Breast epithelium (tissue), 4 donors: ENCODE measurements around the gene FOXC2. TPM values are rescaled to one million over a fixed set of nuclear protein-coding genes. Genes with fewer than 3 reads are reported as not detected.

Experiments used
- DNase-seq, 2 donors: peaks; one replicate each; pipeline ENCODE4 v3.0.0-alpha.2; 2019; ENCODE audit warnings: low spot score in 2 of 2
- H3K27ac ChIP-seq, 2 donors: fragments of 200-600 bp; sonication (generic) in 1 of 2; one replicate each; pipeline ENCODE4 v1.5.1; 2016 to 2019; ENCODE audit warnings: mild to moderate bottlenecking in 1 of 2
- H3K27me3 ChIP-seq, 2 donors: fragments of 200-600 bp; sonication (generic) in 1 of 2; one replicate each; pipeline versions ENCODE4 v1.5.1 to v1.6.0; 2017 to 2019; ENCODE audit warnings: control low read depth in 1 of 2, mild to moderate bottlenecking in 1 of 2
- H3K36me3 ChIP-seq: fragments of 200-600 bp; one replicate; pipeline ENCODE4 v1.5.1; 2019
- H3K4me1 ChIP-seq, 2 donors: fragments of 200-600 bp; sonication (generic); one replicate each; pipeline ENCODE4 v1.5.1; 2016 to 2019; ENCODE audit warnings: control low read depth in 1 of 2
- H3K4me3 ChIP-seq, 3 donors: fragments of 200-600 bp; sonication (generic); 1 replicate in 2 of 3; 2 replicates in 1 of 3; pipeline ENCODE4 v1.5.1; 2016 to 2019; ENCODE audit warnings: mild to moderate bottlenecking in 3 of 3, moderate library complexity in 2 of 3
- H3K9me3 ChIP-seq, 2 donors: fragments of 200-600 bp; sonication (generic) in 1 of 2; one replicate each; pipeline ENCODE4 v1.5.1; 2016 to 2019; ENCODE audit warnings: control low read depth in 1 of 2
- CTCF ChIP-seq, 3 donors: fragments of 450-650 bp; IDR thresholded peaks; one replicate each; pipeline ENCODE4 v1.5.1; 2016 to 2017; ENCODE audit warnings: antibody characterized with exemption in 3 of 3, mild to moderate bottlenecking in 3 of 3, moderate library complexity in 3 of 3
- POLR2A ChIP-seq: fragments of 450-650 bp; IDR thresholded peaks from one replicate; pipeline ENCODE4 v1.6.1; 2016; ENCODE audit warnings: antibody characterized with exemption, mild to moderate bottlenecking, moderate library complexity
- POLR2AphosphoS5 ChIP-seq, 3 donors: sonication (generic); formaldehyde crosslinking; IDR thresholded peaks; one replicate each; pipeline ENCODE4 v1.6.1; 2017; ENCODE audit warnings: antibody characterized with exemption in 3 of 3
- intact Hi-C: fragments of 100-400 bp; cut with DNase I; formaldehyde crosslinking; loops from one replicate; pipeline ENCODE4 v1.15.1; 2023; ENCODE audit warnings: low total_unique reads
- total RNA-seq, 3 donors: library from RNA; depleted of rRNA; stranded (reverse); fragments of >200 nt; gene quantifications; one replicate each; pipeline ENCODE4 v1.1.0, GENCODE V29; 2016

FOXC2 gene
- total RNA-seq, 3 donors from 2014 or later: 0.15 to 0.98 (median 0.32) TPM

DNA sequence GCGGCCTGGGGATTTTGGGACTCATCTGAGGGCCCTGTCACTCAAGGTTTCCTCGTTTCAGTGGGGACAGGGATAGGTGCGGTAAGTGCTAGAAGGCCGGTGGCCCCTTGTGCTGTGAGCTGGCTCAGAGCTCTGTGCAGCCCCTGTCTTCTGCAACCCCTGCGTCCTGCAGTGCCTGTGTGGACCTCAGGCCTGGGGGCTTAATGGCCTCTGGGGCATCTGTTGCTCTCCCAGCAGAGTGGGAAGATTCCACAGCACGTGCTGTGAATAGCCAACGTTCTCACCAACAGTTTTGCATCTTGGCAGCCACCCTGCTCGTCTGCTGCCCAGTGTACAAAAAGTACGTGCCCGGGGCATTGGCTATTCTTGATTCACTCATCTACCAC lies 4.9 kb downstream of the FOXC2 start:
- H3K4me1 ChIP-seq: no peaks in the 10 kb centered on the region
- intact Hi-C loops: no loop called here
- peaks cover 3 to 88% of the 10 kb centered on the region in 2 donors for H3K27me3 ChIP-seq
- no peaks in the 10 kb centered on the region for H3K36me3 ChIP-seq
- peak overlapping the region in 2 of 3 donors; percentile 5 to 40 for H3K4me3 ChIP-seq
- DNase-seq: no peak
- H3K27ac ChIP-seq: no peak overlapping the region
- no peak for TF ChIP-seq POLR2A
- no peak for TF ChIP-seq POLR2AphosphoS5 (IDR thresholded peaks at IDR 0.05)
- no peak for TF ChIP-seq CTCF (IDR thresholded peaks at IDR 0.05)
- no peaks in the 10 kb centered on the region for H3K9me3 ChIP-seq

GRCh38 chr16:86572041-86572521 lies 5.5 kb downstream of the FOXC2 start:
- Histone ChIP-seq H3K9me3 (no peaks in the 10 kb centered on the region), H3K36me3 (no peaks in the 10 kb centered on the region), H3K4me3 (no peak overlapping the region), H3K27ac (no peak overlapping the region), H3K27me3 (peaks cover 3 to 88% of the 10 kb centered on the region in 2 donors), H3K4me1 (no peaks in the 10 kb centered on the region)
- DNase-seq: no peak
- no peak for TF ChIP-seq POLR2A
- TF ChIP-seq POLR2AphosphoS5 (IDR thresholded peaks at IDR 0.05): no peak
- TF ChIP-seq CTCF (IDR thresholded peaks at IDR 0.05): no peak
- intact Hi-C loops: no loop called here

DNA sequence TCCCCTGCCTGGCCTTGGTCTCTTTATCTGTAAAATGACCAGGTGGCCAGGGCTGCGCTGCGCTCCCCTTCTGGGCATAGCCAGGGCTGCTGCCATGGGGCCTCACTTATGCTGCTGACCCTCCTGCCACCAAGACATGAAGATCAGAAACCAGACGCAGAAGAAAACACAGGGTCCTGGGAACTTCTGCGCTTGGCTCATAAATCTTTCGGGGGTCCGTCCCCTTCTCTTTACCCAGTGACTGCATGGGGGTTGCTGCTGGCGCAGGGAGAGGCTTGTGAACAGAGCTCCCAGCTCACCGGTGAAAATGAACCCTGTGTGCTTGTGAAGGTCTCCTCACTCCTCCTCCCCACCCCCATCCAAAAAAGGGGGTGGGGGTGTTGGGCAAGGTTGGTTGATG lies 6.0 kb downstream of the FOXC2 start:
- Histone ChIP-seq H3K4me3 (no peak overlapping the region), H3K9me3 (no peaks in the 10 kb centered on the region), H3K27ac (no peak overlapping the region), H3K36me3 (no peaks in the 10 kb centered on the region), H3K4me1 (no peaks in the 10 kb centered on the region), H3K27me3 (peaks cover 0 to 88% of the 10 kb centered on the region in 2 donors)
- DNase-seq: no peak
- TF ChIP-seq POLR2AphosphoS5 (IDR thresholded peaks at IDR 0.05): no peak
- intact Hi-C loops: no loop called here

- H3K27me3 ChIP-seq: peaks cover 0 to 88% of the 10 kb centered on the region in 2 donors
- intact Hi-C loops: no loop called here
Observed at GRCh38 chr16:86573215-86573614, 6.6 kb downstream of the FOXC2 start.

DNA sequence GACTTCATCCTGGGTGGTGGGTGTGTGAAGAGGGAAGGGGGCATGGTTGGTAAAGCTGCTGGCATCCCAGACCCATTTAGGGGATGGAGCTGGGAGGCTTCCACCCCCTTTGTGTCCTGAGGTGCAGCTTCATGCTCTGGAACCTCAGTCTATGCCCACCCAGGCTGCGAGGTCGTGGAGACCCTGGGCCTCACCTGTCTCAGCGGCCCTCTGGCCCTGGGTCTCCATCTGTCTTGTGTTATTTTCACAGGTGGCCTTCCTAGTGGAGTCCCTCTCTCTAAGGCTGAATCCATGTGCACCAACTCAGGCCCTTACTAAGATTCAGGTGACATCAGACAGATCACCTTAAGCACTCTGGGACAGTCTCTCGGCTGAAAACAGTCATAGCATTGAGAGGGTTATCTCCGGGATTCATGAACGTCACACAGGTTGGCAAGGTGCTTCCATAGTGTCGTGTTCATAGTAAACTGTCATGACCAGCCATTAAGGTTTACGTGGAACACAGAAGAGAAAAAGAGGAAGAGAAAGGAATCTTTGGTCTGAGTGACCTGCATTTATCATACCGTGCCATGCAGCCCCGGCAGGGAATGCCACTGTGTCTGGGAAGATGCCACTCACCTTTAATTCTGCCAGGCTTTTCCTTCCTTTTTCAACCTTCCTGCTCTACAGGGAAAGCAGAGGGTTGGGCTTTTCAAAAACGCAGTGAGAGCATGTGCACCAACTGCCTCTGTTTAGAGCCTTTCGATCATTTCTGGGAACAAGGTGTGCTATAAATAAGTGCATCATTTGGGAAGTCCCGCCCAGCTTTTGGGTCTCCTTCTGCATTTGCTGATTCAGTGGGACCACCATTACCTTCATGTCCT lies 7.2 kb downstream of the FOXC2 start:
- Histone ChIP-seq H3K4me3 (no peak overlapping the region), H3K9me3 (no peaks in the 10 kb centered on the region), H3K27me3 (peaks cover 0 to 88% of the 10 kb centered on the region in 2 donors), H3K4me1 (no peaks in the 10 kb centered on the region), H3K27ac (no peak overlapping the region), H3K36me3 (no peaks in the 10 kb centered on the region)
- DNase-seq: no peak
- TF ChIP-seq POLR2AphosphoS5 (IDR thresholded peaks at IDR 0.05) (no peak), POLR2A (no peak), CTCF (IDR thresholded peaks at IDR 0.05) (no peak)
- intact Hi-C loops: no loop called here

More at GRCh38 chr16:86573215-86573614, 6.6 kb downstream of the FOXC2 start:
- no peak overlapping the region for H3K27ac ChIP-seq
- no peaks in the 10 kb centered on the region for H3K9me3 ChIP-seq
- DNase-seq: no peak
- H3K4me1 ChIP-seq: no peaks in the 10 kb centered on the region
- TF ChIP-seq POLR2AphosphoS5 (IDR thresholded peaks at IDR 0.05) (no peak), POLR2A (no peak), CTCF (IDR thresholded peaks at IDR 0.05) (no peak)
- no peaks in the 10 kb centered on the region for H3K36me3 ChIP-seq
- no peak overlapping the region for H3K4me3 ChIP-seq
